Effector memory CD4-positive, alpha-beta T cell (primary cell): ENCODE data around the gene OST4.
A peak's percentile ranks its signal among the peaks of the same experiment; 100 is the strongest.

Experiments used
- DNase-seq, 3 donors: peaks; one replicate each; pipeline ENCODE4 v3.0.0-alpha.2; 2020
- H3K27ac ChIP-seq: 2 replicates; pipeline ENCODE4 v1.7.0; 2013; ENCODE audit warnings: mild to moderate bottlenecking, low read length, moderate library complexity; ENCODE audit not compliant: insufficient read depth, poor library complexity, severe bottlenecking
- H3K27me3 ChIP-seq: replicated peaks from 2 replicates; pipeline ENCODE4 v1.7.0; 2013; ENCODE audit warnings: mild to moderate bottlenecking, low read length; ENCODE audit not compliant: insufficient read depth, control insufficient read depth, poor library complexity, severe bottlenecking
- H3K36me3 ChIP-seq: 2 replicates; pipeline ENCODE4 v1.7.0; 2013; ENCODE audit warnings: mild to moderate bottlenecking, low read length, moderate library complexity; ENCODE audit not compliant: control insufficient read depth, insufficient read depth
- H3K4me1 ChIP-seq: 2 replicates; pipeline ENCODE4 v1.7.0; 2013; ENCODE audit warnings: low read length, mild to moderate bottlenecking; ENCODE audit not compliant: control insufficient read depth, insufficient read depth, poor library complexity, severe bottlenecking
- H3K4me3 ChIP-seq: 2 replicates; pipeline ENCODE4 v1.7.0; 2013; ENCODE audit warnings: low read length, low read depth, mild to moderate bottlenecking; ENCODE audit not compliant: insufficient read depth, poor library complexity, severe bottlenecking
- H3K9me3 ChIP-seq: 2 replicates; pipeline ENCODE4 v1.7.0; 2013; ENCODE audit warnings: mild to moderate bottlenecking, low read length, moderate library complexity; ENCODE audit not compliant: control insufficient read depth

Gene OST4

DNA sequence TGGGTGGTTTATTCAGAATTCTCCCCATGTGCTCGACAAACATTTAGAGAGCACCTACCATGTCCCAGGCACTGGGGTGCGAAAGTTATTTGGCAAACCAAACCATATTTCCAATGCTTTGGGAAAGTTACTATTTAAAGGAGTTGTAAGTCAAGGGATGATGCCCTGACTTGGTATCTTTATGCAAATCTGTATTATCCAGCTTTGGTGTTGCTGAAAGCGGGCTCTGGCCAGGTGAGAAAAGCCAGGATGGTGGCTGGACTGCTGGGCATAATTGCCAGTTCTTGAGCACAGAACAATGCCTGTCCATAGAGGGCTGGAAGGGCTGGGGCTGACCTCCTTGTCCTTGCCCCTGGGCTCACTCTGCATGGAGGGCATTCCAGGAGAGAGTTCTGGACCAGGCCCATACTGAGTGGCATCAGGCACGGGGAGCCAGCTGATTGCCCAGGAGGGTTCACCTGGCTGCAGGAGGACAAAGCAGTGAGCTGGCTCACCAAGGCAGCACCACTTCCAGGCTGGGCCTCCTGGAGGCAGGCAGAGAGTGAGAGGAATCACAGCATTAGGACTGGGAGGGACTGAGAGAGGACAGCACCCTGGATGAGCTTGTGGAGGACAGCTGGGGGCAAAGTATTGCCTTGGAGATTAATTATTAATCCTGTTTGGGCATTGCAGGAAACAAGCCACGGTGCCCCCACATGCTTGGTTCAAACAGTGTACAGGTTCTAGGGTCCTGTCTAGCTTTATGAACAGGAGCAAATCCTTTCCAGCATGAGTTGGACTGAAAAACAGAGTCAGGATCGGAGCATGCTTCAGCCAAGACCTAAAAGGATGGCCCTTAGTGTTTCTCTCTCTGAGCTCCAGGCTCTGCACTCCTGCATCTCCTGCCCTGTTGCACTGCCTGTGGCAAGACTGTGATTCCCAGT, 22.2 kb upstream of the OST4 start:
- Histone ChIP-seq H3K27ac (no peak overlapping the region), H3K4me1 (peaks cover 7% of the 10 kb centered on the region), H3K36me3 (no peaks in the 10 kb centered on the region), H3K27me3 (no peaks in the 10 kb centered on the region), H3K9me3 (no peaks in the 10 kb centered on the region), H3K4me3 (no peak overlapping the region)
- no peak for DNase-seq

DNA sequence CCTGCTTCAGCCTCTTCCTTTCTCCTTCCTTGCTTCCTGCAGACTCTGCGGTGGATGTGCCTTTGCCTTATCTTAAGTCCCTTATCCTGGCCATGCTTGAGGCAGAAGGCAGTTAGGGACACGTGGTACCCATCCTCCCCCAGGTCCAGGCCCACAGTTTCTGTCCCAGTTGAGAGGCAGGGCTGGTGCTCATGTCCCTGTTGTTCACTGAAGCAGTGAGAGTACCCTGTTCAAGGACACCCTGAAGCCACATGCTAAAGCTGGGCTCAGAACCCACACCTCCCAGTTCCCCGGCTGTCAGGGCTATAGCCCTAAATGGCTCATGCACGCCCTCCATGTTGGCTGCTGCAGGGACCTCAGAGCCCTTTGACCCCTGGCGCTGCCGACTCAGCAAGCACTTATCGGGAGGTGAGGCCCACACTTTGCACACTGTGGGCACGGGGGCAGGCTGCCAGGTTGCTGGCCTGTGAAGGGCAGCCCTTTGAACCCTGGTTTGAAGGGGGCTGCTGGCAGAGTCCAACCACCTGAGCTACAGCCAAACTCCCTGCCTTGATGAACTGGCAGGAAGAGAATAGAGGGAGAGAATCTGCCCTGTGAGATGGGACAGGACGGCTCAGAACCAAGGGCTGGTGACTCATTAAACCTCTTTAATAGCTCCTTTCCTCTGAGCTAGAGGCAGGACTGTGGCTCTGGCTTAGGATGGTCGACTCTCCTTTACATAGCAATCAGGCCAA, 21.4 kb upstream of the OST4 start:
- H3K27me3 ChIP-seq, result no peaks in the 10 kb centered on the region
- peaks cover 7% of the 10 kb centered on the region for H3K4me1 ChIP-seq
- no peak overlapping the region for H3K27ac ChIP-seq
- no peak overlapping the region for H3K4me3 ChIP-seq
- no peaks in the 10 kb centered on the region for H3K9me3 ChIP-seq
- no peak for DNase-seq
- H3K36me3 ChIP-seq, result no peaks in the 10 kb centered on the region

DNA sequence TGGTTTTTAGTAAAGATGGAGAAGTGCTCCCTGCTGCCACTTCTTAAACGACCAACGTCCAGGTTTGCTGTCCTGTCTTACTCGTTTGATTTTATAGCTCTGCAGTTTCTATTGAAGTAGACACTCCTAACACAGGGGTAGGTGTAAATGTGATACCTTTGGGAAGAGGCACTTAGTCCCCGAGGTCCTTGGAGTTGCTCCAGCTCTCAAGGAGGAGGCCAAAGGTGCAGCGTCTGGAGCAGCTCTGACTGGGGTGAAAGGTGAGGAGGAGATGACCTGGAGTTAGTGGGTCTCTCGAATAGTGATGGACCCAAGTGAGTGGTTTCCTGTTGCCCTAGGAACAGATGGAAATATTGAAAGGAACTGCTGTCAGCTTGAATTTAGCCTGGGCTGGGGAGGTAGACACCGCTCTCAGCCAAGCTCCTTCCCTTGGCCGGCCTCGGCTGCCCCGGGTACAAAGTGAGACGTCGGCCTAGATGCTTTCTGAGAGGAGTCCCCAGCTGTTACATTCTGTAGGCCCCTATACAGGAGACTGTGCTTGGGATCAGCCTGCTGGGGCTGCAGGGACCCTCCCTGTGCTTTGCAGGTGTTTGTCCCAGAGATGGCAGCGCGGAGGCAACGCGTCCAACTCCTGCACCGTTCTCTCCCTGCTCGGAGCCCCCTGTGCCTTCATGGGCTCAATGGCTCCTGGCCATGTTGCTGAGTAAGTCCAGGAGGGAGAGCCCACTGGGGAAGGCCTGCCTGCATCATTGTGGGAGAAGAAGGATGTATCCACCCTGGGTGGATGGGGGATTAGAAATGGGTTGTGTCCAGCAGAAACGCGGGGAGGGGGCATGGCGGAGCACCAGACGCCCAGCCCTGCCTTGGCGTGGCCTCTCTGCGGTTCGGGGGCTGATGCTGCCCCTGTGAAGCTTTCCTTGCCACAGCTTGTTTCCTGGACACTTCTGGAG, 20.6 kb upstream of the OST4 start:
- H3K27me3 ChIP-seq, result no peaks in the 10 kb centered on the region
- H3K27ac ChIP-seq, result no peak overlapping the region
- H3K4me3 ChIP-seq, result no peak overlapping the region
- peaks cover 11% of the 10 kb centered on the region for H3K4me1 ChIP-seq
- H3K9me3 ChIP-seq, result no peaks in the 10 kb centered on the region
- no peak for DNase-seq
- H3K36me3 ChIP-seq, result no peaks in the 10 kb centered on the region

DNA sequence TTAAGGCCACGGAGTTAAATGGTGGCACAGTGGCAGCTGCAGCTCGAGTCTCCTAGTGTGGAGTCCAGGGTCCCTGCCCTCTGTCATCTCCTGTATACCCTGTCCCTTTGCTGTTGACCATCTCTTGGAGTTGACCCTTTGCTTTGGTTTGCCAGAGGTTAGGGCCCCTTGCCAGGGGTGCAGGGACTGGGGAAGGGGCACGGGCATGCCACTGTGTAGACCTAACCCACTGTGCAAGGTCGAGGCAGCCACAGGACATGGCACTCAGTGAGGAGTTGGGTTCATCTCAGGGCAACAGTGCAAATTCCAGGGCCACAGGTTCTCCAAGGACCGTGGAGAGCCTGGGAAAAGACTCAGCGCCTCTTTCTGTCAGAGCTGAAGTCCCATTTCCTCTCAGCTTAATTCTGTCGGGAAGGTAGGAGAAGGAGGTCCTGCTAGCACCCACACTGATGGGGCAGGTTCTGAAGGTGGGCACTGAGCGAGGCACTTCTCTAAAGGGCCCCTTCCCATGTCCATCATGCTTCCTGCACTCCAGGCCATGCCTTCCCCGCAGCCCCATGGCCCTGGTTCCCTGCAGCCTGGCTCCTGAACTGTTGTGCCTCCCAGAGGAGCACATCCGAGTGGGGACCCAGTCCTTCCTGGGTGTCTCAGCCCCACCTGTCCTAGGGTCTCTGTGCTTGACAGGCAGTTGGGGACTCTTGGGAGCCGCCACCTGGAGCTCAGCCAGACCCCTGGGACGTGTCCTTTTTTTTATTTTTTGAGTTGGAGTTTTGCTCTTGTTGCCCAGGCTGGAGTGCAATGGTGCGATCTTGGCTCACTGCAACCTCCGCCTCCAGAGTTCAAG, 17.9 kb upstream of the OST4 start:
- Histone ChIP-seq H3K27ac (no peak overlapping the region), H3K9me3 (no peaks in the 10 kb centered on the region), H3K27me3 (no peaks in the 10 kb centered on the region), H3K36me3 (no peaks in the 10 kb centered on the region), H3K4me1 (peaks cover 19% of the 10 kb centered on the region), H3K4me3 (no peak overlapping the region)
- DNase-seq, result no peak

DNA sequence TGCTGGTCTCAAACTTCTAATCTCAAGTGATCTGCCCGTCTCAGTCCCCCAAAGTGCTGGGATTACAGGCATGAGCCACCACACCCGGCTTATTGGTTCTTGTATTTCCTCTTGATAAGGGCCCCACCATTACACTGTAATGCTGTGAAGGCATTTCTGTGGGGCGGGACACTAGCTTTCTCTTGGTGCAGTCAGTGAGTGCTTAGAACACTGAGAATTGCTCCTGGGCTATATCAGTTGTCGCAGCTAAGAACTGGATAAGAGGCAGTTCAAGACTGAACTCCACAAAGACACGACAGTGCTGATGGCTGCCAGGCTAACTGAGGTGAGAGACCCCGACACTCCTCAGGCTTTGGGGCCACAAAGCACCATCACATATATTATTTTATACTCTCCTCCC, 17.2 kb upstream of the OST4 start:
- H3K4me3 ChIP-seq, result no peak overlapping the region
- no peaks in the 10 kb centered on the region for H3K27me3 ChIP-seq
- no peak overlapping the region for H3K27ac ChIP-seq
- H3K36me3 ChIP-seq, result no peaks in the 10 kb centered on the region
- no peaks in the 10 kb centered on the region for H3K9me3 ChIP-seq
- peaks cover 19% of the 10 kb centered on the region for H3K4me1 ChIP-seq
- no peak for DNase-seq

DNA sequence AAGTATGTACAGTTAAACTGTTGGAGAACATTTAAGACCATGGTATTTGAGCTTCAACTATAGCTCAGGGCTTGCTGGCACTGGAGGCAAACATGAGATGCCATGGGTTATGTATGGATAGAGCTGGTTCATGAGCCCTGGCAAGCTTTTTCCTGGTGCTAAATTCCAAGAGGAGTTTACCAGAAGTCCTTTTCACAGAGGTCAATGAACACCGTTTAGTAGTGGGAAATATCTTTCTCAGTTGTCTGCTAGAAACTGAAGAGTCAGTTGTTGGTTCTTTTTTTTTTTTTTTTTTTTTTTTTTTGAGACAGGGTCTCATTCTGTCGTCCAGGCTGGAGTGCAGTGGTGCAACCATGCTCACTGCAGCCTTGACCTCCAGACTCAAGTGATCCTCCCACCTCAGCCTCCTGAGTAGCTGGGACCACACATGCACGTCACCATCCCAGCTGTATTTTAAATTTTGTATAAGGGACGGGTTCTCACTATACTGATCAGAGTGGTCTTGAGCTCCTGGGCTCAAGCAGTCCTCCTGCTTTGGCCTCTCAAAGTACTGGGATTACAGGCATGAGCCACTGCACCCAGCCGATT, 16.5 kb upstream of the OST4 start:
- Histone ChIP-seq H3K9me3 (no peaks in the 10 kb centered on the region), H3K36me3 (no peaks in the 10 kb centered on the region), H3K27ac (no peak overlapping the region), H3K27me3 (no peaks in the 10 kb centered on the region), H3K4me3 (no peak overlapping the region), H3K4me1 (peaks cover 19% of the 10 kb centered on the region)
- DNase-seq, result no peak

DNA sequence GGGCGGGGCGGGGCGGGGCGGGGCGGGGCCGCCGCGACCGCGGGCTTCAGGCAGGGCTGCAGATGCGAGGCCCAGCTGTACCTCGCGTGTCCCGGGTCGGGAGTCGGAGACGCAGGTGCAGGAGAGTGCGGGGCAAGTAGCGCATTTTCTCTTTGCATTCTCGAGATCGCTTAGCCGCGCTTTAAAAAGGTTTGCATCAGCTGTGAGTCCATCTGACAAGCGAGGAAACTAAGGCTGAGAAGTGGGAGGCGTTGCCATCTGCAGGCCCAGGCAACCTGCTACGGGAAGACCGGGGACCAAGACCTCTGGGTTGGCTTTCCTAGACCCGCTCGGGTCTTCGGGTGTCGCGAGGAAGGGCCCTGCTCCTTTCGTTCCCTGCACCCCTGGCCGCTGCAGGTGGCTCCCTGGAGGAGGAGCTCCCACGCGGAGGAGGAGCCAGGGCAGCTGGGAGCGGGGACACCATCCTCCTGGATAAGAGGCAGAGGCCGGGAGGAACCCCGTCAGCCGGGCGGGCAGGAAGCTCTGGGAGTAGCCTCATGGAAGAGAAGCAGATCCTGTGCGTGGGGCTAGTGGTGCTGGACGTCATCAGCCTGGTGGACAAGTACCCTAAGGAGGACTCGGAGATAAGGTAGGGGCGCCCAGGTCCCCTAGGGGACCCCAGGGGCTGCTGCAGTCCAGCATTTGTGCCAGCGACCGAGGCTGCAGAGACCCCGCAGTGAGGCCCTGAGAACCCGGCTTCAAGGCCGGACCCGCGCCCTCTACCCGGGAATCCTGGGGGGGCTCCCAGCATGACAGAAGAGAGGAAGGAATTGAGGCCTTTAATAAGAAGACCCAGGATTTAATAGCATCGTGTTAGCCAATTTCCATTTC, 15.5 kb upstream of the OST4 start, which contains the start of gene KHK:
TSS of gene KHK (plus strand) at position 49 of the 870 bp plus-strand sequence. CDS start at position 537, 488 bp downstream.
- Histone ChIP-seq H3K4me3 (peak within 1 kb of the TSS; percentile 71), H3K4me1 (peaks cover 22% of the 10 kb centered on the region), H3K27ac (peak within 1 kb of the TSS; percentile 85), H3K9me3 (no peaks in the 10 kb centered on the region), H3K27me3 (no peaks in the 10 kb centered on the region), H3K36me3 (no peaks in the 10 kb centered on the region)
- no peak for DNase-seq

DNA sequence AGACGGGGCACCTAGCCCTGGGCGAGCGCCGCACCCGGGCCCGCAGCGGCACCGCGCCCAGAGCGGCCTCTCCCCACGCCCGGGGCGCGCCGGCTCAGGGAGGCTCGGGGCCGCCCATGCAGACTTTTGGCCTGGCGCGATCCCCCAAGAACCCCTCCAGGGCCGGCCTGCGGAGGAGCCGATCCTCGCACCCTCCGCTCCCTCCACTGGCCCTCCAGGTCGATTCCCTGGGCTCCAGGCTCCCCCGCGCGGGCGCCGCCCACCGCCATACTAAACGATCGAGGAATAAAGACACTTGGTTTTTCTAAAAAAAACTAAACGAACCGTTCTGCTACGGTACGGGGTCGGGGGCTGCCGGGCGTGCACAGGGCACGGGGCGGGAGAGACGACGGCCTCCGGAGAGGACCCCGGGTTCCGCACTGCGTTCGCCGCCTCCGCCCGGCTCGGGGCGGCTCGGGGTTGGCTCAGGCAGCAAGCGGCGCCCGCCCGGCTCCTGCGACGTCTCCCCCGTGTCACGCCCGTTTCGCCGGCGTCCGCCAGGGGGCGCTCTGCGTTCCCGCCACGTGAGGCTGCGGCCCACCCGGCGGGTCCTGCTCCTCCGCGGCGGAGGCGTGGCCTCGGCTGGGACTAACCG, 14.8 kb upstream of the OST4 start:
- H3K27ac ChIP-seq, result peak overlapping the region; percentile 85
- H3K4me3 ChIP-seq, result peak overlapping the region; percentile 71

More for the DNA sequence above, 14.8 kb upstream of the OST4 start:
- Histone ChIP-seq H3K36me3 (no peaks in the 10 kb centered on the region), H3K27me3 (no peaks in the 10 kb centered on the region), H3K9me3 (no peaks in the 10 kb centered on the region), H3K4me1 (peaks cover 28% of the 10 kb centered on the region)
- DNase-seq, result peak; percentile 94 to 97 (median 95)
